ENCODE data around the gene RINL.
"Not testable (repeated sequence)": the region's sequence is repeated elsewhere in the genome, so short reads cannot be mapped to it uniquely, and the experiment has no call there.

RINL gene

DNA sequence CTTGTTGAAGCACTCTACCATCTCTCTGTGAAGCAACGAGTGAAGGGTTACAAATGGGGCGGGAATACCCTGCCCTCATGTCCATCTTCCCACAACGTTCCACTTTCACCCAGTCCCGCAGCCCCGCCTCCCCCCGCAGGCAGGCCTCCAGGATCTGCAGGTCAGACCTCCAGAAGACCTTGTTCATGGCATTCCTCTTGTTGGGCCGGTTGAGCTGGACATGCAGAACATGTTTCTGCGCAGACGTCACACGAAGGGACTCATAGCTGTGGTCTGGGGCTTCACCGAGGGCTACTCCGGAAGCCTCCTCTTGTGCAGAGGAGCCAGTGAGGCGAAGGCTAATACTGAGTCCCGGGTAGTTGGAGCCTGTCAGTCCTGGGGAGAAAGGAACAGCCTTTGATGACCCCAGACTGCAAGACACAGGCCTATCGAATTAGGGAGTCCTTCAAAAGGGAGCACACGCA is 46.9 kb downstream of the RINL start:
- H3K36me3 ChIP-seq (ENCODE audit: control insufficient read depth, insufficient read depth, low read length): peaks cover 10% of the 10 kb centered on the region
- TF ChIP-seq CTCF (IDR thresholded peaks at IDR 0.05; ENCODE audit: insufficient read depth, low read length, poor library complexity, severe bottlenecking): no peak
- no peaks in the 10 kb centered on the region for H3K27me3 ChIP-seq (replicated peaks; ENCODE audit: control insufficient read depth, insufficient read depth, low read length)
- peak overlapping the region; percentile 67 for H3K4me3 ChIP-seq (replicated peaks; ENCODE audit: low read depth, low read length)
- no peak for DNase-seq (ENCODE audit: extremely low read depth, insufficient read length)

GRCh38 chr19:38830039-38830733 is 47.9 kb downstream of the RINL start:
- Histone ChIP-seq H3K4me3 (replicated peaks; ENCODE audit: low read depth, low read length) (no peak overlapping the region), H3K27me3 (replicated peaks; ENCODE audit: control insufficient read depth, insufficient read depth, low read length) (no peaks in the 10 kb centered on the region), H3K36me3 (ENCODE audit: control insufficient read depth, insufficient read depth, low read length) (peaks cover 3% of the 10 kb centered on the region)
- no peak for TF ChIP-seq CTCF (IDR thresholded peaks at IDR 0.05; ENCODE audit: insufficient read depth, low read length, poor library complexity, severe bottlenecking)
- no peak for DNase-seq (ENCODE audit: extremely low read depth, insufficient read length)

- H3K27me3 ChIP-seq (replicated peaks; ENCODE audit: control insufficient read depth, insufficient read depth, low read length); DNase-seq (ENCODE audit: extremely low read depth, insufficient read length); H3K4me3 ChIP-seq (replicated peaks; ENCODE audit: low read depth, low read length); H3K36me3 ChIP-seq (ENCODE audit: control insufficient read depth, insufficient read depth, low read length): not testable (repeated sequence)
Observed at GRCh38 chr19:38829203-38829602, 48.9 kb downstream of the RINL start.

DNA sequence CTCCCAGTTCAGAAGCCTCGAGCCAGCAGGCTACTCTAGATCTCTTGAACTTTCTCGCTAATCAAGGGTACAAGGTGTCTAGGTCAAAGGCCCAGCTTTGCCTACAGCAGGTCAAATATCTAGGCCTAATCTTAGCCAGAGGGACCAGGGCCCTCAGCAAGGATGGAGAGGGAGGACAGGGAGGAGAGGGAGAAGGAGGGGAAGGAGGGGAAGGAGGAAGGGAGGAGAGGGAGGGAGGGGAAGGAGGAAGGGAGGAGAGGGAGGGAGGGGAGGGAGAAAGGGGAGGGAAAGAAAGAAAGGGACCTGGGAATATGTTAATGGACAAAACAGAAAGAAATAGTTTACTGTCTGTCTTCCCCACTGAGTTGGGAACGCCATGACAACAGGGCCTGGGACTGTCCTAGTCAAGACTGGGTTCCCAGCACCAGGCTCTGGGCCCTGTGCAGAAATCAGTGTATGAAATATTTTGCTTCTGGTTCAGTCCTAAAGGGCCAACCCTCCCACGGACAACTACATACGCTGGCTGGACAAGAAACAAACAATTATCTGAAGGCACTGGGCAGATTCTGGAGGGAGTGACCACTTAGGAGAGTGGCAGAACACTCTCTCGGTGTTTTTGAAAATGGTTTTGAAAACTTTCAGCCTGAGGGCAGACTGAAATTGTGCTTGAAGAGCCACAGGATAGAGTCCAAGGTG is 51.1 kb downstream of the RINL start:
- Histone ChIP-seq H3K4me3 (replicated peaks; ENCODE audit: low read depth, low read length) (no peak overlapping the region), H3K36me3 (ENCODE audit: control insufficient read depth, insufficient read depth, low read length) (peaks cover 3% of the 10 kb centered on the region), H3K27me3 (replicated peaks; ENCODE audit: control insufficient read depth, insufficient read depth, low read length) (no peaks in the 10 kb centered on the region)
- DNase-seq (ENCODE audit: extremely low read depth, insufficient read length): no peak
- no peak for TF ChIP-seq CTCF (IDR thresholded peaks at IDR 0.05; ENCODE audit: insufficient read depth, low read length, poor library complexity, severe bottlenecking)

- not testable (repeated sequence) for DNase-seq (ENCODE audit: extremely low read depth, insufficient read length); H3K36me3 ChIP-seq (ENCODE audit: control insufficient read depth, insufficient read depth, low read length); H3K27me3 ChIP-seq (replicated peaks; ENCODE audit: control insufficient read depth, insufficient read depth, low read length); H3K4me3 ChIP-seq (replicated peaks; ENCODE audit: low read depth, low read length)
Observed at GRCh38 chr19:38825936-38826335, 52.1 kb downstream of the RINL start.

- H3K27me3 ChIP-seq (replicated peaks; ENCODE audit: control insufficient read depth, insufficient read depth, low read length); H3K4me3 ChIP-seq (replicated peaks; ENCODE audit: low read depth, low read length); DNase-seq (ENCODE audit: extremely low read depth, insufficient read length): not testable (repeated sequence)
- peaks cover 11% of the 10 kb centered on the region for H3K36me3 ChIP-seq (ENCODE audit: control insufficient read depth, insufficient read depth, low read length)
Observed at GRCh38 chr19:38821230-38821825, 56.7 kb downstream of the RINL start.

- no peak for DNase-seq (ENCODE audit: extremely low read depth, insufficient read length)
- Histone ChIP-seq H3K4me3 (replicated peaks; ENCODE audit: low read depth, low read length) (no peak overlapping the region), H3K27me3 (replicated peaks; ENCODE audit: control insufficient read depth, insufficient read depth, low read length) (no peaks in the 10 kb centered on the region), H3K36me3 (ENCODE audit: control insufficient read depth, insufficient read depth, low read length) (peaks cover 11% of the 10 kb centered on the region)
- no peak for TF ChIP-seq CTCF (IDR thresholded peaks at IDR 0.05; ENCODE audit: insufficient read depth, low read length, poor library complexity, severe bottlenecking)
Observed at GRCh38 chr19:38819231-38819920, 58.7 kb downstream of the RINL start.
